Subcutaneous preadipocyte (primary cell): ENCODE data around the gene SLC19A2. TPM values are rescaled to one million over a fixed set of nuclear protein-coding genes. Genes with fewer than 3 reads are reported as not detected.

Source experiments
- small RNA-seq: library from RNA; depleted of rRNA; stranded (forward); fragments of <200 nt; gene quantifications from one replicate; pipeline ENCODE3, GENCODE V24; 2012
- total RNA-seq: library from RNA; depleted of rRNA; stranded (reverse); fragments of >200 nt; gene quantifications from 2 replicates; pipeline ENCODE4 v1.2.3, GENCODE V29; 2012

SLC19A2 gene, protein sequence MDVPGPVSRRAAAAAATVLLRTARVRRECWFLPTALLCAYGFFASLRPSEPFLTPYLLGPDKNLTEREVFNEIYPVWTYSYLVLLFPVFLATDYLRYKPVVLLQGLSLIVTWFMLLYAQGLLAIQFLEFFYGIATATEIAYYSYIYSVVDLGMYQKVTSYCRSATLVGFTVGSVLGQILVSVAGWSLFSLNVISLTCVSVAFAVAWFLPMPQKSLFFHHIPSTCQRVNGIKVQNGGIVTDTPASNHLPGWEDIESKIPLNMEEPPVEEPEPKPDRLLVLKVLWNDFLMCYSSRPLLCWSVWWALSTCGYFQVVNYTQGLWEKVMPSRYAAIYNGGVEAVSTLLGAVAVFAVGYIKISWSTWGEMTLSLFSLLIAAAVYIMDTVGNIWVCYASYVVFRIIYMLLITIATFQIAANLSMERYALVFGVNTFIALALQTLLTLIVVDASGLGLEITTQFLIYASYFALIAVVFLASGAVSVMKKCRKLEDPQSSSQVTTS
- 11.8 and 12.3 TPM in 2 replicates for total RNA-seq

DNA sequence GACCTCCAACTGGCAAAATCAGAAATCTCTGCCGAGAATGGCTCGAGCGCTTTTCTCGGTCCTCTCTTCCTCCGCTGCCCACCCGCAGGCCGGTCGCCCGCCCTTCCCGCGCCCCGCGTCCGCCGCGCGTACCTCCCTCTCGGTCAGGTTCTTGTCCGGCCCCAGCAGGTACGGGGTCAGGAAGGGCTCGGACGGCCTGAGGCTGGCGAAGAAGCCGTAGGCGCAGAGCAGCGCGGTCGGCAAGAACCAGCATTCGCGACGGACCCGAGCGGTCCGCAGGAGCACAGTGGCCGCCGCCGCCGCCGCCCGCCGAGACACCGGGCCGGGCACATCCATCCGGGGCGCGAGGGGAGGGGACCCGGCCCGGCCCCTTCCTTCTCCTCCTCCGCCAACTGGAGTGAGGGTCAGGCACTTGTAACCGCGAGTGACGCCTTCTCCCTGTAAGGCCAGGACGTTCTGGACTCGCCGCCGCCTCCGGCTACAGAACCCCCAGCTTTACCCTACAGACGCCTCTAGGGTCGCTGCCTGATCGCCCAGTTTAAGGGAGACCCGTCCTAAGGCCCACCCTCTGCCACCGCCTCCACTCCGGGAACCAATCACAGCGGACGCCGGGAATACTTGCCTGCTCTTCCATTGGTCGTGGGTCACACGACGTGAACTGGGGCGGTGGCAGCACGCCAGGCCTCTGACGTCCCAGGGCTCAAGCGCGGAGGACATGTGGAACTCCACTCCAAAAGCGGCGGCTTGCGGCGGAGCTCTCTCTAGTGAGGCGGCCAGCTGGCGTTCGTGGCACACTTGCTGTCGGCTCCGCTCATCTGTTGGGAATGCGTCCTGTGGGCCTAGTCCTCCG, at the start of gene SLC19A2:
Gene SLC19A2 (minus strand): TSS at position 514 of the 850 bp plus-strand sequence. CDS start 178 bp downstream, at position 336.

DNA sequence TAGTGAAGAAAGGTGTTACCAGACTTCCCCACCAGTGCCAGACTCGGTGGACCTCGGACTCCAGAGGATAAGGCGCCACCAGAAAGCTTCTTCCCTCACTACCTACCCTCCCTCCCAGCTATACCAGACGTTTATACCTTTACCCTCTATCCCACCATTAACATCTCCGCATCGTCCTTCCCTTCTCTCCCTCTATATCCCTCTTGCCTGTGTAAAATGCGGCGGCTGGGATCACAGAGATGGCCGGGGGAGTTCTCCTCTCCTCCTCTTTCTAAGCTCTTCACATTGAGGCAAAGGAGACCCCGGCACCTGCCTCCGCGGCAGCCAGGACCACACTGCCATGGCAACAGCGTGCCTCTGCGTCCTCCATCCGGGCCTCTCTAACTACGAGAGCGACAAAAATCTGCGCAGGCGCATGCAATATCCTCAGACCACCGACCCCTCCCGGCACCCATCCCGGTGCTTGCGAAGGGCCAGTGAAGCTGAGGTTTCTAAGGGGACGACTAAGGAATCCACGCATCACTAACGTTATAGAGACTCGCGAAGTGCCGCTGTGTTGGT, 58.6 kb downstream of the SLC19A2 start, which contains the start of gene CCDC181:
Gene CCDC181 (minus strand): TSS at position 394 of the 561 bp plus-strand sequence. CDS start 2,547 bp downstream, outside the sequence.

Small RNA genes lying within 50 kb of the gene (small RNA-seq; reads per million reads assigned to genes)
- gene AL021068.2 = not detected

Other genes with a start within 250 kb of the SLC19A2 start
- 25.6 and 30.5 TPM in 2 replicates for gene NME7, start 118.1 kb downstream of the SLC19A2 start, total RNA-seq
- gene BLZF1, start 117.7 kb downstream of the SLC19A2 start, total RNA-seq = 21.7 and 24.4 TPM in 2 replicates
- 0.37 and 0.39 TPM in 2 replicates for gene CCDC181, start 58.5 kb downstream of the SLC19A2 start, total RNA-seq
- gene F5, start 100.5 kb upstream of the SLC19A2 start, total RNA-seq = under 0.01 TPM in 1 of 2 replicates, not detected in the other
- not detected in 2 replicates for gene SELP, start 144.2 kb upstream of the SLC19A2 start, total RNA-seq
- under 0.01 TPM in 1 of 2 replicates, not detected in the other for gene SELL, start 225.7 kb upstream of the SLC19A2 start, total RNA-seq
- gene SELE, start 248.1 kb upstream of the SLC19A2 start, total RNA-seq = not detected in 2 replicates